DOHH2 (cell line): ENCODE results near the gene MADCAM1.

Experiments used
- H3F3A ChIP-seq: fragments of 200-600 bp; sonication (generic), shearing (Covaris generic); 2 replicates; pipeline ENCODE4 v1.6.0; 2016; ENCODE audit warnings: antibody characterized with exemption, mild to moderate bottlenecking; ENCODE audit not compliant: control insufficient read depth, insufficient read depth
- H3K27ac ChIP-seq: fragments of 200-600 bp; sonication (generic); 2 replicates; pipeline ENCODE4 v1.5.1; 2014; ENCODE audit warnings: low read depth, mild to moderate bottlenecking, low read length, moderate library complexity
- H3K27me3 ChIP-seq: fragments of 200-600 bp; sonication (generic); 2 replicates; pipeline ENCODE4 v1.6.1; 2014; ENCODE audit warnings: mild to moderate bottlenecking, low read length, mixed read lengths; ENCODE audit not compliant: control insufficient read depth
- H3K36me3 ChIP-seq: fragments of 200-600 bp; sonication (generic); 2 replicates; pipeline ENCODE4 v1.6.1; 2014; ENCODE audit warnings: mild to moderate bottlenecking, low read length, moderate library complexity, mixed read lengths; ENCODE audit not compliant: control insufficient read depth
- H3K4me1 ChIP-seq: fragments of 200-600 bp; sonication (generic); 2 replicates; pipeline ENCODE4 v1.6.1; 2014; ENCODE audit warnings: mild to moderate bottlenecking, low read length, mixed read lengths; ENCODE audit not compliant: control insufficient read depth
- H3K4me2 ChIP-seq: fragments of 200-600 bp; sonication (generic); 2 replicates; pipeline ENCODE4 v1.6.0; 2014; ENCODE audit warnings: mild to moderate bottlenecking, low read length, moderate library complexity
- H3K4me3 ChIP-seq: fragments of 200-600 bp; sonication (generic); 2 replicates; pipeline ENCODE4 v1.5.1; 2014; ENCODE audit warnings: mild to moderate bottlenecking, low read length, mixed read lengths
- H3K79me2 ChIP-seq: fragments of 200-600 bp; sonication (generic); 2 replicates; pipeline ENCODE4 v1.6.1; 2014; ENCODE audit warnings: mild to moderate bottlenecking, low read length, mixed read lengths; ENCODE audit not compliant: control insufficient read depth
- H3K9me2 ChIP-seq: fragments of 200-600 bp; sonication (generic); replicated peaks from 2 replicates; pipeline ENCODE4 v1.6.1; 2014; ENCODE audit warnings: mild to moderate bottlenecking, low read length, mixed read lengths; ENCODE audit not compliant: control insufficient read depth
- H3K9me3 ChIP-seq: fragments of 200-600 bp; sonication (generic); 2 replicates; pipeline ENCODE4 v1.6.1; 2014; ENCODE audit warnings: antibody characterized with exemption, low read length, mixed read lengths; ENCODE audit not compliant: control insufficient read depth, insufficient read depth
- H4K20me1 ChIP-seq: fragments of 200-600 bp; sonication (generic); 2 replicates; pipeline ENCODE4 v1.6.0; 2014; ENCODE audit warnings: low read depth, mild to moderate bottlenecking, antibody characterized with exemption, low read length, moderate library complexity; ENCODE audit not compliant: control insufficient read depth, insufficient read depth
- CTCF ChIP-seq: fragments of 200-600 bp; sonication (generic); IDR thresholded peaks from one replicate; pipeline ENCODE4 v1.5.1; 2014; ENCODE audit warnings: antibody characterized with exemption, mild to moderate bottlenecking, low read depth, low read length; ENCODE audit not compliant: poor library complexity, severe bottlenecking
- EZH2phosphoT487 ChIP-seq: fragments of 200-600 bp; sonication (generic); IDR thresholded peaks from 2 replicates; pipeline ENCODE4 v1.6.1; 2017; ENCODE audit warnings: borderline replicate concordance, mild to moderate bottlenecking, antibody characterized with exemption, low read length, moderate library complexity, mixed read lengths

Gene MADCAM1

GRCh38 chr19:531009-531752 is 34.9 kb downstream of the MADCAM1 start:
- no peaks in the 10 kb centered on the region for H3F3A ChIP-seq
- peak overlapping the region; percentile 71 for H3K4me2 ChIP-seq
- no peaks in the 10 kb centered on the region for H3K9me2 ChIP-seq
- peak overlapping the region; percentile 60 for H3K27ac ChIP-seq
- H3K79me2 ChIP-seq, result peaks cover 38% of the 10 kb centered on the region
- peaks cover 16% of the 10 kb centered on the region; the same call in 1 of the 2 replicates for H3K36me3 ChIP-seq
- TF ChIP-seq CTCF (peak; percentile 30), EZH2phosphoT487 (no peak)
- peaks cover 17% of the 10 kb centered on the region for H3K4me1 ChIP-seq
- H3K4me3 ChIP-seq, result peak overlapping the region; percentile 82
- H3K9me3 ChIP-seq, result no peaks in the 10 kb centered on the region
- H4K20me1 ChIP-seq, result peaks cover 8% of the 10 kb centered on the region
- H3K27me3 ChIP-seq, result no peaks in the 10 kb centered on the region

- Histone ChIP-seq H3K9me3 (no peaks in the 10 kb centered on the region), H3K4me3 (peak within 1 kb of the TSS; percentile 82), H3K27me3 (no peaks in the 10 kb centered on the region), H3F3A (no peaks in the 10 kb centered on the region), H3K4me1 (peaks cover 17% of the 10 kb centered on the region), H3K27ac (peak within 1 kb of the TSS; percentile 60), H3K79me2 (peaks cover 38% of the 10 kb centered on the region), H4K20me1 (peaks cover 8% of the 10 kb centered on the region), H3K9me2 (no peaks in the 10 kb centered on the region), H3K4me2 (peak within 1 kb of the TSS; percentile 85), H3K36me3 (peaks cover 21% of the 10 kb centered on the region; the same call in 1 of the 2 replicates)
- TF ChIP-seq CTCF, result no peak
- no peak for TF ChIP-seq EZH2phosphoT487
Measured at GRCh38 chr19:531753-532560, 35.7 kb downstream of the MADCAM1 start, which contains the start of gene CDC34. CDC34 (plus strand) TSS chr19:531760; CDS start chr19:531932, 172 bp downstream.

- peak overlapping the region; percentile 34; the same call in 1 of the 2 replicates for H3K27ac ChIP-seq
- H3K4me1 ChIP-seq, result peaks cover 17% of the 10 kb centered on the region
- peaks cover 8% of the 10 kb centered on the region for H4K20me1 ChIP-seq
Measured at GRCh38 chr19:532561-533363, 36.5 kb downstream of the MADCAM1 start.

More at GRCh38 chr19:532561-533363, 36.5 kb downstream of the MADCAM1 start:
- Histone ChIP-seq H3K4me3 (peak overlapping the region; percentile 76), H3K4me2 (peak overlapping the region; percentile 85), H3F3A (no peaks in the 10 kb centered on the region), H3K36me3 (peaks cover 21% of the 10 kb centered on the region; the same call in 1 of the 2 replicates), H3K27me3 (no peaks in the 10 kb centered on the region), H3K9me2 (no peaks in the 10 kb centered on the region), H3K9me3 (no peaks in the 10 kb centered on the region), H3K79me2 (peaks cover 38% of the 10 kb centered on the region)
- TF ChIP-seq EZH2phosphoT487 (no peak), CTCF (peak; percentile 74)
